HCT116 (cell line): ENCODE measurements around the gene FRZB.

Source experiments
- CEBPB ChIP-seq: IDR thresholded peaks from 2 replicates; pipeline ENCODE4 v1.6.1; 2012; ENCODE audit warnings: low read depth
- EGR1 ChIP-seq: IDR thresholded peaks from 2 replicates; pipeline ENCODE4 v1.6.1; 2012; ENCODE audit warnings: low read depth
- EZH2 ChIP-seq: fragments of 200-600 bp; sonication (generic); IDR thresholded peaks from 2 replicates; pipeline ENCODE4 v1.6.1; 2017; ENCODE audit warnings: antibody characterized with exemption, mixed run types
- JUND ChIP-seq: IDR thresholded peaks from 2 replicates; pipeline ENCODE4 v1.6.1; 2012
- POLR2A ChIP-seq: IDR thresholded peaks from 2 replicates; pipeline ENCODE4 v1.7.0; 2011; ENCODE audit warnings: borderline replicate concordance; ENCODE audit not compliant: insufficient read depth, insufficient read length; ENCODE audit errors: extremely low read depth
- POLR2AphosphoS5 ChIP-seq: IDR thresholded peaks from 2 replicates; pipeline ENCODE4 v1.6.1; 2011; ENCODE audit warnings: mild to moderate bottlenecking, low read depth, low read length, moderate library complexity
- RAD21 ChIP-seq: IDR thresholded peaks from 2 replicates; pipeline ENCODE4 v1.6.1; 2012; ENCODE audit warnings: low read depth, mild to moderate bottlenecking
- REST ChIP-seq: IDR thresholded peaks from 2 replicates; pipeline ENCODE4 v1.6.1; 2012; ENCODE audit warnings: low read depth
- ZFX ChIP-seq: fragments of 450-650 bp; IDR thresholded peaks from 2 replicates; pipeline ENCODE4 v1.6.1; 2017
- ZNF274 ChIP-seq: fragments of 200-500 bp; sonication (Bioruptor generic); IDR thresholded peaks from 2 replicates; pipeline ENCODE4 v1.6.1; 2014; ENCODE audit warnings: mild to moderate bottlenecking, low read depth, low read length, inconsistent platforms
- TF ChIP-seq, protein P1 (sequence below), 3 experiments: fragments of 200-600 bp in 1 of 3; sonication (generic) in 1 of 3; IDR thresholded peaks in 2 of 3; conservative IDR thresholded peaks in 1 of 3; 2 replicates each; pipeline ENCODE4 v1.5.1; 2012 to 2017; ENCODE audit warnings: low read depth in 2 of 3, low read length in 2 of 3, antibody characterized with exemption in 1 of 3, borderline replicate concordance in 1 of 3, control low read depth in 1 of 3, mild to moderate bottlenecking in 1 of 3, mixed read lengths in 1 of 3, mixed run types in 1 of 3, moderate library complexity in 1 of 3; ENCODE audit not compliant: insufficient read depth in 1 of 3
- TF ChIP-seq, protein P2 (sequence below): IDR thresholded peaks from 2 replicates; pipeline ENCODE4 v1.6.1; 2012
- TF ChIP-seq, protein P3 (sequence below): IDR thresholded peaks from 2 replicates; pipeline ENCODE4 v1.6.1; 2012

- TF ChIP-seq, protein P1, sequence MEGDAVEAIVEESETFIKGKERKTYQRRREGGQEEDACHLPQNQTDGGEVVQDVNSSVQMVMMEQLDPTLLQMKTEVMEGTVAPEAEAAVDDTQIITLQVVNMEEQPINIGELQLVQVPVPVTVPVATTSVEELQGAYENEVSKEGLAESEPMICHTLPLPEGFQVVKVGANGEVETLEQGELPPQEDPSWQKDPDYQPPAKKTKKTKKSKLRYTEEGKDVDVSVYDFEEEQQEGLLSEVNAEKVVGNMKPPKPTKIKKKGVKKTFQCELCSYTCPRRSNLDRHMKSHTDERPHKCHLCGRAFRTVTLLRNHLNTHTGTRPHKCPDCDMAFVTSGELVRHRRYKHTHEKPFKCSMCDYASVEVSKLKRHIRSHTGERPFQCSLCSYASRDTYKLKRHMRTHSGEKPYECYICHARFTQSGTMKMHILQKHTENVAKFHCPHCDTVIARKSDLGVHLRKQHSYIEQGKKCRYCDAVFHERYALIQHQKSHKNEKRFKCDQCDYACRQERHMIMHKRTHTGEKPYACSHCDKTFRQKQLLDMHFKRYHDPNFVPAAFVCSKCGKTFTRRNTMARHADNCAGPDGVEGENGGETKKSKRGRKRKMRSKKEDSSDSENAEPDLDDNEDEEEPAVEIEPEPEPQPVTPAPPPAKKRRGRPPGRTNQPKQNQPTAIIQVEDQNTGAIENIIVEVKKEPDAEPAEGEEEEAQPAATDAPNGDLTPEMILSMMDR (IDR thresholded peaks at IDR 0.05 in 2 of 3, conservative IDR thresholded peaks at IDR 0.05 in 1 of 3; ENCODE audit: borderline replicate concordance in 1 of 3, insufficient read depth in 1 of 3, low read depth in 2 of 3, low read length in 2 of 3) = no peak
- TF ChIP-seq EGR1 (no peak), RAD21 (no peak), ZFX (no peak), ZNF274 (no peak), POLR2A (no peak), JUND (no peak), POLR2AphosphoS5 (no peak), EZH2 (no peak), REST (no peak), CEBPB (no peak)
- TF ChIP-seq, protein P2, sequence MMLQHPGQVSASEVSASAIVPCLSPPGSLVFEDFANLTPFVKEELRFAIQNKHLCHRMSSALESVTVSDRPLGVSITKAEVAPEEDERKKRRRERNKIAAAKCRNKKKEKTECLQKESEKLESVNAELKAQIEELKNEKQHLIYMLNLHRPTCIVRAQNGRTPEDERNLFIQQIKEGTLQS = no peak
- TF ChIP-seq, protein P3, sequence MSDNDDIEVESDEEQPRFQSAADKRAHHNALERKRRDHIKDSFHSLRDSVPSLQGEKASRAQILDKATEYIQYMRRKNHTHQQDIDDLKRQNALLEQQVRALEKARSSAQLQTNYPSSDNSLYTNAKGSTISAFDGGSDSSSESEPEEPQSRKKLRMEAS = no peak
Observed at GRCh38 chr2:182834293-182834692, 32.1 kb downstream of the FRZB start.
